ENCODE data around the gene CTNS.

CTNS gene

GRCh38 chr17:3603119-3603869 lies 33.3 kb upstream of the CTNS start:
- H3K4me3 ChIP-seq (replicated peaks; ENCODE audit: low read depth, low read length), result no peak overlapping the region
- DNase-seq (ENCODE audit: low read depth), result peak; percentile 57
- no peak for TF ChIP-seq CTCF (IDR thresholded peaks at IDR 0.05; ENCODE audit: low read length, missing control alignments)

GRCh38 chr17:3603870-3604259 lies 32.7 kb upstream of the CTNS start:
- no peak for DNase-seq (ENCODE audit: low read depth)
- TF ChIP-seq CTCF (IDR thresholded peaks at IDR 0.05; ENCODE audit: low read length, missing control alignments), result no peak
- H3K4me3 ChIP-seq (replicated peaks; ENCODE audit: low read depth, low read length), result no peak overlapping the region

- H3K4me3 ChIP-seq (replicated peaks; ENCODE audit: low read depth, low read length), result no peak overlapping the region
- no peak for DNase-seq (ENCODE audit: low read depth)
- TF ChIP-seq CTCF (IDR thresholded peaks at IDR 0.05; ENCODE audit: low read length, missing control alignments), result no peak
Measured at GRCh38 chr17:3609689-3610088, 26.9 kb upstream of the CTNS start.

GRCh38 chr17:3610523-3610922 lies 26.0 kb upstream of the CTNS start:
- no peak for DNase-seq (ENCODE audit: low read depth)
- no peak for TF ChIP-seq CTCF (IDR thresholded peaks at IDR 0.05; ENCODE audit: low read length, missing control alignments)
- H3K4me3 ChIP-seq (replicated peaks; ENCODE audit: low read depth, low read length), result no peak overlapping the region

- H3K4me3 ChIP-seq (replicated peaks; ENCODE audit: low read depth, low read length), result no peak overlapping the region
- TF ChIP-seq CTCF (IDR thresholded peaks at IDR 0.05; ENCODE audit: low read length, missing control alignments), result no peak
- no peak for DNase-seq (ENCODE audit: low read depth)
Measured at GRCh38 chr17:3613124-3613523, 23.4 kb upstream of the CTNS start.

GRCh38 chr17:3615160-3615870 lies 21.2 kb upstream of the CTNS start:
- H3K4me3 ChIP-seq (replicated peaks; ENCODE audit: low read depth, low read length), result no peak overlapping the region
- no peak for TF ChIP-seq CTCF (IDR thresholded peaks at IDR 0.05; ENCODE audit: low read length, missing control alignments)
- DNase-seq (ENCODE audit: low read depth), result no peak
